Breast epithelium (tissue), 3 donors: ENCODE measurements around the gene PGRMC2.

Experiments
- CTCF ChIP-seq, 3 donors: fragments of 450-650 bp; IDR thresholded peaks; one replicate each; pipeline ENCODE4 v1.5.1; 2016 to 2017; ENCODE audit warnings: antibody characterized with exemption in 3 of 3, mild to moderate bottlenecking in 3 of 3, moderate library complexity in 3 of 3
- POLR2A ChIP-seq: fragments of 450-650 bp; IDR thresholded peaks from one replicate; pipeline ENCODE4 v1.6.1; 2016; ENCODE audit warnings: antibody characterized with exemption, mild to moderate bottlenecking, moderate library complexity
- POLR2AphosphoS5 ChIP-seq, 3 donors: sonication (generic); formaldehyde crosslinking; IDR thresholded peaks; one replicate each; pipeline ENCODE4 v1.6.1; 2017; ENCODE audit warnings: antibody characterized with exemption in 3 of 3

DNA sequence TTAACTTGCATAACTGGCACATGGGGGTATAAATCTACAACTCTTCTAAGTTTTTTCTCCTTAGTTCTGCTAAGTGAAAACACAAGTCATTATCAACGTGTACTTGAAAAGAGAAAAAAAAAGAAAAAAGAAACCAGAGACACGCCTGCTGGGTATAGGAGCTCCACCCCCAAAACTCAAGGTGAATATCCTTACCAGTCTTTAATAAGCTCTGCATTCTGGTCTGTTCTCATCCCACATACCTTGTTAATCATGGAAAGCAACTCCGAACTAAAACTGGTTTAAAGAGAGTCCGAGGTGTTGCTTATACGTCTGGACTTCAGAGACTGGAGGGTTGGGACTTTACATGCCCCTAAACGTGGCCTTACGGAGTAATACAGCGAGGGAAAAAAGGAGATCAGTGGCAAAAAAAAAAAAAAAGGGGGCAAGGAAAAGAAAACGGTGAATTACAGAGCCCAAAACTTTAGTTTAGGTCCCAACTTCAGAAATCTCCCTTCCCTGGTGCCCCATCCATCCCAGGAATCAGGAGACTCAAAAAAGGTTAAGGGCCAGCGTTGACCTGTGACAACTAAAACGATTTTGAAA, 1.0 kb downstream of the PGRMC2 start:
- TF ChIP-seq CTCF (IDR thresholded peaks at IDR 0.05) (no peak), POLR2AphosphoS5 (IDR thresholded peaks at IDR 0.05) (no peak), POLR2A (no peak)
